Measurements from ENCODE around the gene WDR12. TPM values are rescaled to one million over a fixed set of nuclear protein-coding genes. Genes with fewer than 3 reads are reported as not detected.
A peak's percentile ranks its signal among the peaks of the same experiment; 100 is the strongest.

The WDR12 gene
- total and polyA plus RNA-seq, 2 of the 13 experiments (the other 11 are each of a cell fraction or from before 2014, with no cell fraction given) = 94.4 to 216 TPM

DNA sequence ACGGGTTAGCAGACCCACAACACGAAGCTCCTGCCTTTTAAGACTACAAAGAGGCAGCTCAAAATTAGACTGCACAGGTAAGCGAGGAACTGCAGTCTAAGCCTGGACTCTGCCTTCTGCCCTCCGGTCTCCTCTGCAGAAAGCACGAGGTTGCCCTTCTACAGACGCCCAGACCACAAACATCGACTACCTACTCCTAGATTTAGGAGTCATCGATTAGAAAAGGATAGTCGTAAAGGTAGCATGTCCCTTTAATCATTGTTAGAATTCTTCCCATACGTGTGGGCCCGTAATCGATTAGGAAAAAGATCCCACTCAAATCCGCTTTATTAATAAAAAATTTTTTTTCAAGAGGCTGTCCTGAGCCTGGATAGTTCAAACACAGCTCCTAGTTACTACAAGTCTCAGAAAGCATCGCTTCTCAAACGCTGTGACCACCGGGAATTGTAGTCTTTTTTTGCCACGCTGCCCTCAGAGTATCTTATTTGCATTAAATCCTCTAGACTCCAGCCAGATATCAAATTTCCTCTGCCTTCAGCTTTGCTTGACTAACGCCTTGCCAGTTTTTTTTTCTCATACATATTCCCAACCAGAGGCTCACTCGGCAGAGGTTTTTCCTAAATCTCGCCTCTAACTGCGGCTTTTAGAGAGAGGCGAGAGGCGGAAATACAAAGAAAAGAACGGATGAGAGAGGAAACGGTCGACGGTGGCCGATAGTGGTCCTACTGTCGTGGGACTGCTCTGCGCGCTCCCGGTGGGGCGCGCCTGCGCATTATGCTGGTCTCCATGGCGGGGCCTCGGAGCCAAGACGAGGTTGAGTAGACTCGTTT, at the start of gene WDR12, which contains the start of gene CARF (continued):
- TF ChIP-seq, protein P1, sequence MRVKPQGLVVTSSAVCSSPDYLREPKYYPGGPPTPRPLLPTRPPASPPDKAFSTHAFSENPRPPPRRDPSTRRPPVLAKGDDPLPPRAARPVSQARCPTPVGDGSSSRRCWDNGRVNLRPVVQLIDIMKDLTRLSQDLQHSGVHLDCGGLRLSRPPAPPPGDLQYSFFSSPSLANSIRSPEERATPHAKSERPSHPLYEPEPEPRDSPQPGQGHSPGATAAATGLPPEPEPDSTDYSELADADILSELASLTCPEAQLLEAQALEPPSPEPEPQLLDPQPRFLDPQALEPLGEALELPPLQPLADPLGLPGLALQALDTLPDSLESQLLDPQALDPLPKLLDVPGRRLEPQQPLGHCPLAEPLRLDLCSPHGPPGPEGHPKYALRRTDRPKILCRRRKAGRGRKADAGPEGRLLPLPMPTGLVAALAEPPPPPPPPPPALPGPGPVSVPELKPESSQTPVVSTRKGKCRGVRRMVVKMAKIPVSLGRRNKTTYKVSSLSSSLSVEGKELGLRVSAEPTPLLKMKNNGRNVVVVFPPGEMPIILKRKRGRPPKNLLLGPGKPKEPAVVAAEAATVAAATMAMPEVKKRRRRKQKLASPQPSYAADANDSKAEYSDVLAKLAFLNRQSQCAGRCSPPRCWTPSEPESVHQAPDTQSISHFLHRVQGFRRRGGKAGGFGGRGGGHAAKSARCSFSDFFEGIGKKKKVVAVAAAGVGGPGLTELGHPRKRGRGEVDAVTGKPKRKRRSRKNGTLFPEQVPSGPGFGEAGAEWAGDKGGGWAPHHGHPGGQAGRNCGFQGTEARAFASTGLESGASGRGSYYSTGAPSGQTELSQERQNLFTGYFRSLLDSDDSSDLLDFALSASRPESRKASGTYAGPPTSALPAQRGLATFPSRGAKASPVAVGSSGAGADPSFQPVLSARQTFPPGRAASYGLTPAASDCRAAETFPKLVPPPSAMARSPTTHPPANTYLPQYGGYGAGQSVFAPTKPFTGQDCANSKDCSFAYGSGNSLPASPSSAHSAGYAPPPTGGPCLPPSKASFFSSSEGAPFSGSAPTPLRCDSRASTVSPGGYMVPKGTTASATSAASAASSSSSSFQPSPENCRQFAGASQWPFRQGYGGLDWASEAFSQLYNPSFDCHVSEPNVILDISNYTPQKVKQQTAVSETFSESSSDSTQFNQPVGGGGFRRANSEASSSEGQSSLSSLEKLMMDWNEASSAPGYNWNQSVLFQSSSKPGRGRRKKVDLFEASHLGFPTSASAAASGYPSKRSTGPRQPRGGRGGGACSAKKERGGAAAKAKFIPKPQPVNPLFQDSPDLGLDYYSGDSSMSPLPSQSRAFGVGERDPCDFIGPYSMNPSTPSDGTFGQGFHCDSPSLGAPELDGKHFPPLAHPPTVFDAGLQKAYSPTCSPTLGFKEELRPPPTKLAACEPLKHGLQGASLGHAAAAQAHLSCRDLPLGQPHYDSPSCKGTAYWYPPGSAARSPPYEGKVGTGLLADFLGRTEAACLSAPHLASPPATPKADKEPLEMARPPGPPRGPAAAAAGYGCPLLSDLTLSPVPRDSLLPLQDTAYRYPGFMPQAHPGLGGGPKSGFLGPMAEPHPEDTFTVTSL (CRISPR knock-in tag; IDR thresholded peaks at IDR 0.05; ENCODE audit: borderline replicate concordance) = 0 out of 2 replicates have a peak, but pooled peaks have one; percentile 17
- TF ChIP-seq KLF11 (CRISPR knock-in tag; IDR thresholded peaks at IDR 0.05) (no peak), ZNF20 (CRISPR knock-in tag; IDR thresholded peaks at IDR 0.05) (no peak), ZBTB1 (CRISPR knock-in tag; IDR thresholded peaks at IDR 0.05; ENCODE audit: borderline replicate concordance) (no peak), ZNF326 (CRISPR knock-in tag; IDR thresholded peaks at IDR 0.05; ENCODE audit: borderline replicate concordance) (no peak), ZNF672 (CRISPR knock-in tag; IDR thresholded peaks at IDR 0.05) (no peak), DMAP1 (CRISPR knock-in tag; IDR thresholded peaks at IDR 0.05) (peak; percentile 98), KDM4B (CRISPR knock-in tag; IDR thresholded peaks at IDR 0.05) (0 out of 2 replicates have a peak, but pooled peaks have one; percentile 23), HMG20B (CRISPR knock-in tag; conservative IDR thresholded peaks at IDR 0.05) (no peak), RNF2 (conservative IDR thresholded peaks at IDR 0.05; ENCODE audit: low read depth) (0 out of 2 replicates have a peak, but pooled peaks have one; percentile 47), ZNF264 (CRISPR knock-in tag; IDR thresholded peaks at IDR 0.05) (no peak), ZNF781 (CRISPR knock-in tag; IDR thresholded peaks at IDR 0.05; ENCODE audit: borderline replicate concordance, not compliant biosample characterization) (peak; percentile 73), ZNF3 (CRISPR knock-in tag; IDR thresholded peaks at IDR 0.05) (no peak; the same call in 1 of the 2 replicates)
- TF ChIP-seq, protein P2, sequence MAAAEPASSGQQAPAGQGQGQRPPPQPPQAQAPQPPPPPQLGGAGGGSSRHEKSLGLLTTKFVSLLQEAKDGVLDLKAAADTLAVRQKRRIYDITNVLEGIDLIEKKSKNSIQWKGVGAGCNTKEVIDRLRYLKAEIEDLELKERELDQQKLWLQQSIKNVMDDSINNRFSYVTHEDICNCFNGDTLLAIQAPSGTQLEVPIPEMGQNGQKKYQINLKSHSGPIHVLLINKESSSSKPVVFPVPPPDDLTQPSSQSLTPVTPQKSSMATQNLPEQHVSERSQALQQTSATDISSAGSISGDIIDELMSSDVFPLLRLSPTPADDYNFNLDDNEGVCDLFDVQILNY (CRISPR knock-in tag; conservative IDR thresholded peaks at IDR 0.05) = no peak
- TF ChIP-seq, protein P3, sequence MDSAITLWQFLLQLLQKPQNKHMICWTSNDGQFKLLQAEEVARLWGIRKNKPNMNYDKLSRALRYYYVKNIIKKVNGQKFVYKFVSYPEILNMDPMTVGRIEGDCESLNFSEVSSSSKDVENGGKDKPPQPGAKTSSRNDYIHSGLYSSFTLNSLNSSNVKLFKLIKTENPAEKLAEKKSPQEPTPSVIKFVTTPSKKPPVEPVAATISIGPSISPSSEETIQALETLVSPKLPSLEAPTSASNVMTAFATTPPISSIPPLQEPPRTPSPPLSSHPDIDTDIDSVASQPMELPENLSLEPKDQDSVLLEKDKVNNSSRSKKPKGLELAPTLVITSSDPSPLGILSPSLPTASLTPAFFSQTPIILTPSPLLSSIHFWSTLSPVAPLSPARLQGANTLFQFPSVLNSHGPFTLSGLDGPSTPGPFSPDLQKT (CRISPR knock-in tag; IDR thresholded peaks at IDR 0.05; ENCODE audit: borderline replicate concordance) = no peak
- TF ChIP-seq, protein P4, sequence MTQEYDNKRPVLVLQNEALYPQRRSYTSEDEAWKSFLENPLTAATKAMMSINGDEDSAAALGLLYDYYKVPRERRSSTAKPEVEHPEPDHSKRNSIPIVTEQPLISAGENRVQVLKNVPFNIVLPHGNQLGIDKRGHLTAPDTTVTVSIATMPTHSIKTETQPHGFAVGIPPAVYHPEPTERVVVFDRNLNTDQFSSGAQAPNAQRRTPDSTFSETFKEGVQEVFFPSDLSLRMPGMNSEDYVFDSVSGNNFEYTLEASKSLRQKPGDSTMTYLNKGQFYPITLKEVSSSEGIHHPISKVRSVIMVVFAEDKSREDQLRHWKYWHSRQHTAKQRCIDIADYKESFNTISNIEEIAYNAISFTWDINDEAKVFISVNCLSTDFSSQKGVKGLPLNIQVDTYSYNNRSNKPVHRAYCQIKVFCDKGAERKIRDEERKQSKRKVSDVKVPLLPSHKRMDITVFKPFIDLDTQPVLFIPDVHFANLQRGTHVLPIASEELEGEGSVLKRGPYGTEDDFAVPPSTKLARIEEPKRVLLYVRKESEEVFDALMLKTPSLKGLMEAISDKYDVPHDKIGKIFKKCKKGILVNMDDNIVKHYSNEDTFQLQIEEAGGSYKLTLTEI (CRISPR knock-in tag; conservative IDR thresholded peaks at IDR 0.05) = no peak
- TF ChIP-seq, protein P5, sequence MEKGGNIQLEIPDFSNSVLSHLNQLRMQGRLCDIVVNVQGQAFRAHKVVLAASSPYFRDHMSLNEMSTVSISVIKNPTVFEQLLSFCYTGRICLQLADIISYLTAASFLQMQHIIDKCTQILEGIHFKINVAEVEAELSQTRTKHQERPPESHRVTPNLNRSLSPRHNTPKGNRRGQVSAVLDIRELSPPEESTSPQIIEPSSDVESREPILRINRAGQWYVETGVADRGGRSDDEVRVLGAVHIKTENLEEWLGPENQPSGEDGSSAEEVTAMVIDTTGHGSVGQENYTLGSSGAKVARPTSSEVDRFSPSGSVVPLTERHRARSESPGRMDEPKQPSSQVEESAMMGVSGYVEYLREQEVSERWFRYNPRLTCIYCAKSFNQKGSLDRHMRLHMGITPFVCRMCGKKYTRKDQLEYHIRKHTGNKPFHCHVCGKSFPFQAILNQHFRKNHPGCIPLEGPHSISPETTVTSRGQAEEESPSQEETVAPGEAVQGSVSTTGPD (CRISPR knock-in tag; IDR thresholded peaks at IDR 0.05) = no peak
